Liver (tissue), 3 donors: Measurements from ENCODE around the gene CPLX4.

ENCODE experiments used
- ATF3 ChIP-seq: IDR thresholded peaks from 2 replicates; pipeline ENCODE4 v1.6.1; 2016; ENCODE audit warnings: antibody characterized with exemption
- CTCF ChIP-seq: fragments of 150-350 bp; IDR thresholded peaks from 2 replicates; pipeline ENCODE4 v1.5.1; 2017; ENCODE audit warnings: improper control_type of control experiment, low read depth, low read length; ENCODE audit not compliant: missing input control
- EGR1 ChIP-seq, 2 donors: IDR thresholded peaks; 2 replicates each; pipeline ENCODE4 v1.6.1; 2016 to 2018; ENCODE audit warnings: antibody characterized with exemption in 2 of 2, low read depth in 2 of 2
- FOXA1 ChIP-seq: IDR thresholded peaks from 2 replicates; pipeline ENCODE4 v1.6.1; 2016; ENCODE audit warnings: antibody characterized with exemption
- GABPA ChIP-seq, 2 donors: IDR thresholded peaks in 1 of 2; conservative IDR thresholded peaks in 1 of 2; 2 replicates each; pipeline ENCODE4 v1.6.1; 2016; ENCODE audit warnings: antibody characterized with exemption in 2 of 2, mild to moderate bottlenecking in 1 of 2, moderate library complexity in 1 of 2
- HNF4G ChIP-seq: IDR thresholded peaks from 2 replicates; pipeline ENCODE4 v1.6.1; 2016; ENCODE audit warnings: antibody characterized with exemption
- JUND ChIP-seq, 2 donors: IDR thresholded peaks; 2 replicates each; pipeline ENCODE4 v1.6.1; 2016; ENCODE audit warnings: antibody characterized with exemption in 2 of 2
- MAX ChIP-seq: IDR thresholded peaks from 2 replicates; pipeline ENCODE4 v1.6.1; 2016; ENCODE audit warnings: antibody characterized with exemption
- RAD21 ChIP-seq, 2 donors: IDR thresholded peaks; 2 replicates each; pipeline ENCODE4 v1.6.1; 2016; ENCODE audit warnings: antibody characterized with exemption in 2 of 2, mild to moderate bottlenecking in 2 of 2
- SP1 ChIP-seq: IDR thresholded peaks from 2 replicates; pipeline ENCODE4 v1.6.1; 2018; ENCODE audit warnings: antibody characterized with exemption, mild to moderate bottlenecking
- TAF1 ChIP-seq: conservative IDR thresholded peaks from 2 replicates; pipeline ENCODE4 v1.6.1; 2016; ENCODE audit warnings: antibody characterized with exemption, mild to moderate bottlenecking
- YY1 ChIP-seq: IDR thresholded peaks from 2 replicates; pipeline ENCODE4 v1.6.1; 2016; ENCODE audit warnings: antibody characterized with exemption, mild to moderate bottlenecking
- TF ChIP-seq, protein P1 (sequence below): IDR thresholded peaks from 2 replicates; pipeline ENCODE4 v1.6.1; 2016; ENCODE audit warnings: antibody characterized with exemption, mild to moderate bottlenecking
- TF ChIP-seq, protein P2 (sequence below): IDR thresholded peaks from 2 replicates; pipeline ENCODE4 v1.6.1; 2016; ENCODE audit warnings: antibody characterized with exemption
- donor health status: healthy.
- donor health status: healthy.

DNA sequence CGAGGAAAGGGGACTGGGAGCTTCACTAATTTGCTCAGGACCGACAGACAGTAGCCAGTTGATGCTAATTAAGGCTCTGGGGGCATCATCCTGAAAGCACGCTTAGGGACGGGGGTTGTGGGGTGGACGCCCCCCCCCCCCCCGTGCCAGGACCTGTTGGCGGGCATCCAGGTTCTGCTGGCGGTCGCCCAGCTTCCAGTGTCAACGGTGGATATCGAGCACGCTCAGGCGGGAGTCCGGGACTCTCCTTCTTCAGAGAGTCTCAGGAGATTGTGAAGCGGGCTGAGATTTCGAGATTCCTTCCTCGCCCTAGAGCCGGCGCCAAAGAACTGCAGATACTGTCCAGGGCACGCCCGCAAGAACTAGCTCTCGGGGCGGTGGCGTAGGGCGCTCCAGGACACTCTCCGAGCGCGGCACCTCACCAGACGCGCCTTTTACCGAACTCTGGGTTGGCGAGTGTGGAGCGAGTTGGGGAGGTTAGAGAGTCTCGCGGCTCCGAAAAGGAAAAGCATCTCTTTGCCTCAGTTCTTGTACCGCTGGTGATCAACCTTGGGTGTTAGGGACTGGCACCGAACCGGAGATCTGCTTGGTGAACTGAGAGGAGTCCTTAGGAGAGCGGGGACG is 50.8 kb downstream of the CPLX4 start:
- TF ChIP-seq JUND (IDR thresholded peaks at IDR 0.05) (no peak), FOXA1 (no peak), CTCF (no peak), GABPA (IDR thresholded peaks at IDR 0.05 in 1 of 2, conservative IDR thresholded peaks at IDR 0.05 in 1 of 2) (no peak), SP1 (no peak), EGR1 (IDR thresholded peaks at IDR 0.05; ENCODE audit: low read depth in 2 of 2) (no peak), RAD21 (IDR thresholded peaks at IDR 0.05) (no peak), HNF4G (no peak), TAF1 (no peak), YY1 (no peak), MAX (no peak), ATF3 (no peak)
- TF ChIP-seq, protein P1, sequence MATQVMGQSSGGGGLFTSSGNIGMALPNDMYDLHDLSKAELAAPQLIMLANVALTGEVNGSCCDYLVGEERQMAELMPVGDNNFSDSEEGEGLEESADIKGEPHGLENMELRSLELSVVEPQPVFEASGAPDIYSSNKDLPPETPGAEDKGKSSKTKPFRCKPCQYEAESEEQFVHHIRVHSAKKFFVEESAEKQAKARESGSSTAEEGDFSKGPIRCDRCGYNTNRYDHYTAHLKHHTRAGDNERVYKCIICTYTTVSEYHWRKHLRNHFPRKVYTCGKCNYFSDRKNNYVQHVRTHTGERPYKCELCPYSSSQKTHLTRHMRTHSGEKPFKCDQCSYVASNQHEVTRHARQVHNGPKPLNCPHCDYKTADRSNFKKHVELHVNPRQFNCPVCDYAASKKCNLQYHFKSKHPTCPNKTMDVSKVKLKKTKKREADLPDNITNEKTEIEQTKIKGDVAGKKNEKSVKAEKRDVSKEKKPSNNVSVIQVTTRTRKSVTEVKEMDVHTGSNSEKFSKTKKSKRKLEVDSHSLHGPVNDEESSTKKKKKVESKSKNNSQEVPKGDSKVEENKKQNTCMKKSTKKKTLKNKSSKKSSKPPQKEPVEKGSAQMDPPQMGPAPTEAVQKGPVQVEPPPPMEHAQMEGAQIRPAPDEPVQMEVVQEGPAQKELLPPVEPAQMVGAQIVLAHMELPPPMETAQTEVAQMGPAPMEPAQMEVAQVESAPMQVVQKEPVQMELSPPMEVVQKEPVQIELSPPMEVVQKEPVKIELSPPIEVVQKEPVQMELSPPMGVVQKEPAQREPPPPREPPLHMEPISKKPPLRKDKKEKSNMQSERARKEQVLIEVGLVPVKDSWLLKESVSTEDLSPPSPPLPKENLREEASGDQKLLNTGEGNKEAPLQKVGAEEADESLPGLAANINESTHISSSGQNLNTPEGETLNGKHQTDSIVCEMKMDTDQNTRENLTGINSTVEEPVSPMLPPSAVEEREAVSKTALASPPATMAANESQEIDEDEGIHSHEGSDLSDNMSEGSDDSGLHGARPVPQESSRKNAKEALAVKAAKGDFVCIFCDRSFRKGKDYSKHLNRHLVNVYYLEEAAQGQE: no peak
- TF ChIP-seq, protein P2, sequence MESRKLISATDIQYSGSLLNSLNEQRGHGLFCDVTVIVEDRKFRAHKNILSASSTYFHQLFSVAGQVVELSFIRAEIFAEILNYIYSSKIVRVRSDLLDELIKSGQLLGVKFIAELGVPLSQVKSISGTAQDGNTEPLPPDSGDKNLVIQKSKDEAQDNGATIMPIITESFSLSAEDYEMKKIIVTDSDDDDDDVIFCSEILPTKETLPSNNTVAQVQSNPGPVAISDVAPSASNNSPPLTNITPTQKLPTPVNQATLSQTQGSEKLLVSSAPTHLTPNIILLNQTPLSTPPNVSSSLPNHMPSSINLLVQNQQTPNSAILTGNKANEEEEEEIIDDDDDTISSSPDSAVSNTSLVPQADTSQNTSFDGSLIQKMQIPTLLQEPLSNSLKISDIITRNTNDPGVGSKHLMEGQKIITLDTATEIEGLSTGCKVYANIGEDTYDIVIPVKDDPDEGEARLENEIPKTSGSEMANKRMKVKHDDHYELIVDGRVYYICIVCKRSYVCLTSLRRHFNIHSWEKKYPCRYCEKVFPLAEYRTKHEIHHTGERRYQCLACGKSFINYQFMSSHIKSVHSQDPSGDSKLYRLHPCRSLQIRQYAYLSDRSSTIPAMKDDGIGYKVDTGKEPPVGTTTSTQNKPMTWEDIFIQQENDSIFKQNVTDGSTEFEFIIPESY: no peak
